ENCODE data around the gene PLPP2. TPM values are rescaled to one million over a fixed set of nuclear protein-coding genes. Genes with fewer than 3 reads are reported as not detected.
A peak's percentile ranks its signal among the peaks of the same experiment; 100 is the strongest.

PLPP2 gene
- total and polyA plus RNA-seq, 2 of the 13 experiments (the other 11 are each of a cell fraction or from before 2014, with no cell fraction given) = not detected

DNA sequence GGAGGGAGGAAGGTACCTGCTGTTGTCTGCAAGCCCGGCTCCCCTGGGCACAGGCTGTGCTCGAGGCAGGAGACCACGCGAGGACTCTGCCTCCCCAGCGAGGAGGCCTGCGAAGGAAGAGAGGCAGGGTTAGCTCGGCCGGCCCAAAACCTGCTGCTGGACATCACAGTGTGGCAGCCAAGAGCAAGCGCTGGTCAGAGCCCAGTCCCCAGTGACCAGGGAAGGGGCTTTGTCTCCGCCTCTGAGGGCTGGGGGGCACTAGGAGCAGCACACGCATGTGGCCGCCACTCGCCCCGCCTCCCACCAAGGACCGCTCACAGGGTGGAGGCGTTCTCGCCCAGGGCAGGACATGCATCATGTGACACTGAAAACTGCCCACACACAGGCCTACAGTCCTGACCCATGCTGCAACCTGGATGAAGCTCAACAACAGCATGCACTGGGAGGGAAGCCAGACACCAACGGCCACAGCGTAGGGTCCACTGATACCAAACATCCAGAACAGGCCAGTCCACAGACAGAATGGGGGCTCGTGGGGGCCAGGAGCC, 44.9 kb upstream of the PLPP2 start (continued):
- TF ChIP-seq ZFP90 (CRISPR knock-in tag; IDR thresholded peaks at IDR 0.05; ENCODE audit: borderline replicate concordance) = no peak
- no peak for TF ChIP-seq HMGA1 (CRISPR knock-in tag; conservative IDR thresholded peaks at IDR 0.05)
- TF ChIP-seq ZNF672 (CRISPR knock-in tag; IDR thresholded peaks at IDR 0.05) = no peak
- TF ChIP-seq, protein P1, sequence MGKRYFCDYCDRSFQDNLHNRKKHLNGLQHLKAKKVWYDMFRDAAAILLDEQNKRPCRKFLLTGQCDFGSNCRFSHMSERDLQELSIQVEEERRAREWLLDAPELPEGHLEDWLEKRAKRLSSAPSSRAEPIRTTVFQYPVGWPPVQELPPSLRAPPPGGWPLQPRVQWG (CRISPR knock-in tag; IDR thresholded peaks at IDR 0.05; ENCODE audit: borderline replicate concordance, low read depth) = no peak
- no peak for TF ChIP-seq ZNF143 (CRISPR knock-in tag; IDR thresholded peaks at IDR 0.05)
- no peak for TF ChIP-seq STAG1 (CRISPR knock-in tag; IDR thresholded peaks at IDR 0.05)
- no peak for TF ChIP-seq GATAD1 (CRISPR knock-in tag; IDR thresholded peaks at IDR 0.05)
- TF ChIP-seq ZFP36 (IDR thresholded peaks at IDR 0.05; ENCODE audit: borderline replicate concordance, low read depth, low read length, partially characterized antibody) = no peak
- no peak for TF ChIP-seq ZNF747 (CRISPR knock-in tag; IDR thresholded peaks at IDR 0.05; ENCODE audit: borderline replicate concordance)
- no peak for TF ChIP-seq TBX3 (IDR thresholded peaks at IDR 0.05; ENCODE audit: borderline replicate concordance)
- TF ChIP-seq GFI1 (CRISPR knock-in tag; IDR thresholded peaks at IDR 0.05; ENCODE audit: borderline replicate concordance) = no peak
- peak; percentile 24 for TF ChIP-seq AGO2 (optimal IDR thresholded peaks at IDR 0.05; ENCODE audit: low read depth, low read length)
- TF ChIP-seq ZNF556 (CRISPR knock-in tag; IDR thresholded peaks at IDR 0.05; ENCODE audit: borderline replicate concordance) = no peak

DNA sequence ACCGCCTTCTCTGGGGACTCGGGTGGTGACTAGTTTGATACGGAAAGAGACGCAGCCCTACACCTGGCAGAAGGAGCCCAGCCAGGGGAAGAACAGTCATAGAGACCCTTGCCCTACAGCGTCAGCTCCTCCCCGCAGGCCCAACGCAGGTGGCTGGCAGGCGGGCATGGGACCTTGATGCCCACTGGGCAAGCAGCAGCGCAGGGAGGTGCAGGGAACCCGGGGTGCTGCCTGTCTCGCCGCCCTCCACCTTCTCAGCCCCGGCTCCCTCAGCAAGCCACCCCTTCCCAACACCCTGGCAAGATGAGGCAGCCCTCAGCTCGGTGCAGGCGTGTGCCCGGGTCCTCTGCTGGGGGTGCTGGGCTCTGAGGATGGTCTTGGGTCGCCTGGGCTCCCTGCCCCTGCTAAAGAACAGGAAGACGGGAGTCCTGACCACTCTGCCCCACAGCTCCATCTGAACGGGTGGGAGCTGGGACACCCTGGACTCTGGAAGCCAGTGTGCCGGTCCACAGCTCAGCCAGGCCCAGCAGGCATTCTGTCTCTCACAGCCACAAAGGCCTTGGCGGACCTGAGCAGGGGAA, 44.4 kb upstream of the PLPP2 start:
- Histone ChIP-seq H3K27ac (ENCODE audit: extremely low read length, insufficient read depth, low read length) (no peak overlapping the region), H3K36me3 (replicated peaks in 1 of 2; ENCODE audit: control insufficient read depth in 1 of 2, insufficient read depth in 2 of 2, low read length in 2 of 2) (peaks cover 10 to 26% of the 10 kb centered on the region in 2 experiments; a peak in 4 of 5 replicates), H3K79me2 (ENCODE audit: insufficient read depth, low read length) (peaks cover 56% of the 10 kb centered on the region), H3K4me2 (ENCODE audit: low read depth, low read length) (no peak overlapping the region), H2AFZ (ENCODE audit: low read length) (no peak overlapping the region), H3K4me1 (ENCODE audit: insufficient read depth, low read length) (peaks cover 38% of the 10 kb centered on the region), H3K4me3 (replicated peaks in 1 of 3; ENCODE audit: insufficient read depth in 1 of 3, low read depth in 2 of 3, low read length in 3 of 3) (no peak overlapping the region), H3K9ac (ENCODE audit: insufficient read depth, low read depth, low read length) (no peak overlapping the region), H3K9me3 (ENCODE audit: low read length) (no peaks in the 10 kb centered on the region), H3K27me3 (ENCODE audit: control insufficient read depth in 1 of 2, insufficient read depth in 2 of 2, low read length in 2 of 2) (no peaks in the 10 kb centered on the region), H4K20me1 (ENCODE audit: insufficient read depth, low read length) (peaks cover 44% of the 10 kb centered on the region)
- in situ Hi-C loops (cut with HindIII; ENCODE audit: extremely low pct_ligation_motif_present, low pct_unique_long_range_greater_than_20kb) = no loop called here
- peak; percentile 40 for TF ChIP-seq AGO2 (optimal IDR thresholded peaks at IDR 0.05; ENCODE audit: low read depth, low read length)
- TF ChIP-seq, protein P2, sequence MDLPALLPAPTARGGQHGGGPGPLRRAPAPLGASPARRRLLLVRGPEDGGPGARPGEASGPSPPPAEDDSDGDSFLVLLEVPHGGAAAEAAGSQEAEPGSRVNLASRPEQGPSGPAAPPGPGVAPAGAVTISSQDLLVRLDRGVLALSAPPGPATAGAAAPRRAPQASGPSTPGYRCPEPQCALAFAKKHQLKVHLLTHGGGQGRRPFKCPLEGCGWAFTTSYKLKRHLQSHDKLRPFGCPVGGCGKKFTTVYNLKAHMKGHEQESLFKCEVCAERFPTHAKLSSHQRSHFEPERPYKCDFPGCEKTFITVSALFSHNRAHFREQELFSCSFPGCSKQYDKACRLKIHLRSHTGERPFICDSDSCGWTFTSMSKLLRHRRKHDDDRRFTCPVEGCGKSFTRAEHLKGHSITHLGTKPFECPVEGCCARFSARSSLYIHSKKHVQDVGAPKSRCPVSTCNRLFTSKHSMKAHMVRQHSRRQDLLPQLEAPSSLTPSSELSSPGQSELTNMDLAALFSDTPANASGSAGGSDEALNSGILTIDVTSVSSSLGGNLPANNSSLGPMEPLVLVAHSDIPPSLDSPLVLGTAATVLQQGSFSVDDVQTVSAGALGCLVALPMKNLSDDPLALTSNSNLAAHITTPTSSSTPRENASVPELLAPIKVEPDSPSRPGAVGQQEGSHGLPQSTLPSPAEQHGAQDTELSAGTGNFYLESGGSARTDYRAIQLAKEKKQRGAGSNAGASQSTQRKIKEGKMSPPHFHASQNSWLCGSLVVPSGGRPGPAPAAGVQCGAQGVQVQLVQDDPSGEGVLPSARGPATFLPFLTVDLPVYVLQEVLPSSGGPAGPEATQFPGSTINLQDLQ (CRISPR knock-in tag; IDR thresholded peaks at IDR 0.05) = no peak
- no peak for FAIRE-seq
- intact Hi-C loops (cut with micrococcal nuclease; ENCODE audit: unreplicated experiment) = no loop called here
- DNase-seq (ENCODE audit: low spot score) = no peak
- no TSS peak for BruUV-seq (replicated peaks)
- POLR2A ChIA-PET = no interaction called here
- ATAC-seq = peak; percentile 33
- CTCF ChIA-PET (ENCODE audit: low intra/inter-chr PET ratio, low total read pairs) = no interaction called here
- WGBS (ENCODE audit: low lambda C conversion rate) = 90% methylated on average over 15 of the region's 21 CpGs
